GM21526 (cell line): Measurements from ENCODE around the gene SECISBP2L.
"Not testable (repeated sequence)": the region's sequence is repeated elsewhere in the genome, so short reads cannot be mapped to it uniquely, and the experiment has no call there.

Experiments
- ATAC-seq: cut with Tn5 transposase; IDR thresholded peaks from one replicate; pipeline ENCODE4 v1.9.1; 2021; ENCODE audit warnings: moderate library complexity; ENCODE audit not compliant: unreplicated experiment, low FRiP score

SECISBP2L gene

GRCh38 chr15:48999314-48999713 lies 46.9 kb downstream of the SECISBP2L start:
- no peak for ATAC-seq

- no peak for ATAC-seq
Measured at GRCh38 chr15:48996276-48996675, 50.0 kb downstream of the SECISBP2L start.

DNA sequence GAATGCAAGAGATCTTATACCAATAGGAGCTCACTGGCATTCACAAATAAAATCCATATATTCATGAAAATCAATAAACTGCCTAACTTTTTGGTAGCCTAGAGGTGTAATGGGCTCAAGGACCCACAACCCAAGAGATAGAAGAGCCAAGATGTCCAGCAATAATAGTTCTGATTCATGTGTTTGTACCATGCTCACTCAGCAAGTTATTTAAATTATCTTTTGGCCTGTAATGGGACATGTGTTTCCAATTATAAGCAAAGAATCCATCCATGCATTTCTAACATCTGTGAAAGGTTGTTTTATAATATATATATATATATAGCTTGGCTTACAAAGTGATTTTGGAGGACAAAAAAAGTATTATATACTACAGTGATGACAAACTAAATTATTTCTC lies 52.9 kb downstream of the SECISBP2L start:
- no peak for ATAC-seq

DNA sequence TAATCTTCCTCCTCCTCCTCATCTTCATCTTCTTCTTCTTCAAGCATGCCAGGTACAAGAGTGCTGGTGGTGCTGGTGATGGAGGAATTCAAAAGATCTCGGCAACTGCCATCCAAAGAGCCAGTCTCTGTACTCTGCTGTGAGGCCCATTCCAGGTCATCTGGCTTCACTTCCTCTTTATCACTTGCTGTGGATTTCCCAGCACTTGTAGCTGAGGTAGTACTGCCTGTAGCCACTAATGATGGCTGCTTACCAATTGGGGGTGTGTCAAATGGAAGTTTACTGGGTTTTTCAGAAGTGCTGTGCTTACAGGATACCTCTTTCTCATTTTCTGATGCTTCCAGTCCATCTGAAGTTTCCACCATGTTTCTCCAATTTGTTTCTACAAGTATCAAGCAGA lies 53.7 kb downstream of the SECISBP2L start:
- no peak for ATAC-seq

DNA sequence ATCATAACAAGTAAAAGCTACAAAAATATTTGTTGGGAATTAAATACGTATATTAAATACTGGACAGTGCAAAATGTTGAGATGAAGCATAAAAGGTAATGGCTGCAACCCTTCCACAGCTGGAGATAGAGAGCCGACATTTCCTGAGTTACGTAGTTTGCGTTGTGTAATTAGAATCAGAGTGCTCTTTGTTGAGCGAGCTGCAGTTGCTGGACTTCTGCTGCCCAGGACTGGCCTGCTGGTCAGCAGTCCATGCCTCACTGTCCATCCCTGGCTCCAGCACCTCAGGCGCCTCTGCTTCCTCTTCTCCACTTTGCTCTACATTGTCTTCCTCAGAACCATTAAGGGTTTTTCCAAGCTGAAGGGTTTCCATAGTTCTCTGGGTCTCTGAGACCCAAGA lies 54.1 kb downstream of the SECISBP2L start:
- no peak for ATAC-seq

DNA sequence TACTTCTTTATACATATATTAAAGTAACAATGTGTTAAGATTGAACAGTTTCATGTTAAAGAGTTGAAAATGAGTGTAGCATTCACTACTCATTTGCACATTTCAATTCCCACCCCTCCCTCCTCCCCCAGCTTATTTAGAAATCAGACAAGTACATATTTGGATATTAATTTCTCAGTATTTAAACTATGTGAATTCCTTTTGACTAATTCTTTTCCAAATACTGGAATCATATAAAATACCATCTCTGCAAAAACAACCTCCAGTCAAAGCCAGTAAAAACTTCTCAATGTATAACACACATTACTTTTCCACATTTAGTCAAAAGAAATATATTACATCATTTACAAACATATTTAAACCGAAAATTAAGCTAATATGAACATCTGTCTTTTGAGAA lies 57.1 kb downstream of the SECISBP2L start:
- no peak for ATAC-seq

- ATAC-seq, result no peak
Measured at GRCh38 chr15:48987142-48987541, 59.1 kb downstream of the SECISBP2L start.

- ATAC-seq, result no peak
Measured at GRCh38 chr15:48986240-48986639, 60.0 kb downstream of the SECISBP2L start.

DNA sequence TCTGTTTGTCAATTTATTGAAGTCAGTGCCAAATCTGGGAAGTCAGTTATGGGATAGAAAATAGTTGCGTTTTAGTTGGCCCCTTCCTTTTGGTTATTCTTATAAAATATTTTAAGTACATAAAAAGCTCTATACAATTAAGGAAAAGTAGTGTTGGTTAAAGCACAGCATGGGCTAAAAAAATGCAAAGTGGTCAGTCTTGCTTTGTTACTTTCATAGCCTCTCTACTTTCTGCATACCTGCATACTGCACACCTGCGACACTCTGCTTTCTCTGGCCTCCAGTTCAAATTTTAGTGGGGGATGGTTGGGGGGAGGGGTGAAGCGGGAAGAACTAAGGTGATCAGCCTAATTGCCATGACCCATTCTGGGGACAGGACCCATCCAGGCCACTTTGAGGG lies 60.7 kb downstream of the SECISBP2L start:
- no peak for ATAC-seq

- ATAC-seq, result no peak
Measured at GRCh38 chr15:48984811-48985352, 61.4 kb downstream of the SECISBP2L start.

GRCh38 chr15:48984021-48984710 lies 62.1 kb downstream of the SECISBP2L start:
- ATAC-seq, result no peak

DNA sequence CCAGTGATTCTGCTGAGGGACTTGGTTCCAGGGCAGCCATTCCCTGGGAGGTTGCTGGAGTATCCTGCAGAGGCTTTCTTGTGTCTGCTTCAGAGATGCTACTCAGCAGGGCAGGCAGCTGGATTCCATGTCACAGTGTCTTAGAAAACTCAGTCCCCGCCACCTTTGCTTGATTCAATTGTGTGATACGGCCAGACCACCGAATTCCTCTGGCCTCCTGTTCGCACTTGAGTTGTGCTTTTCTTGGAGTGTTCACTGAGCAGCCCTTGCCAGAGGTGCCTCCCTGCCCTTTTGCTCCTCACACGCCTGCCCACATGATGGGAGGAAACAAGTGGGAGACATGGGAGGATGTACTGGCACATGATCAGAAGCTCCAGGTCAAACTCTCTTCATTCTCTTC lies 62.9 kb downstream of the SECISBP2L start:
- no peak for ATAC-seq

DNA sequence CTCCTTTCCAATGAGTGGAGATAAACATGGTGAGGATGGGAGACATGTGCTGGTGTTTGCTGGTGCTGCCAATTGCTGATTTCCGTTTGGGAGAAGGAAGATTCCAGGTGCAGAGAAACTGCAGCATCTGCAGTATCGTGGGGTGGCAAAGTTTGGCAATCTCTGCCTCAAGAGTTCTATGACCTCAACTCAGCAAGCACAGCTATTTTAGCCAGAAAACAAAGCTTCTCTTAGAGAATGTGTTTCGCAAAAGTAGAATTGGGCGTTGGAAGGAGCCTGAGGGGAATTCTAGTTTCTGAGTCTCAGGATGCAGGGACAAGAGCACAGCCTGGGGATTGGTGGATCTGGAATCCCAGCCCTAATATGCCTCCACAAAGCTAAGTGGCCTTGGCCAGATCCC lies 64.3 kb downstream of the SECISBP2L start:
- ATAC-seq, result no peak

GRCh38 chr15:48978638-48979037 lies 67.6 kb downstream of the SECISBP2L start:
- ATAC-seq, result no peak

DNA sequence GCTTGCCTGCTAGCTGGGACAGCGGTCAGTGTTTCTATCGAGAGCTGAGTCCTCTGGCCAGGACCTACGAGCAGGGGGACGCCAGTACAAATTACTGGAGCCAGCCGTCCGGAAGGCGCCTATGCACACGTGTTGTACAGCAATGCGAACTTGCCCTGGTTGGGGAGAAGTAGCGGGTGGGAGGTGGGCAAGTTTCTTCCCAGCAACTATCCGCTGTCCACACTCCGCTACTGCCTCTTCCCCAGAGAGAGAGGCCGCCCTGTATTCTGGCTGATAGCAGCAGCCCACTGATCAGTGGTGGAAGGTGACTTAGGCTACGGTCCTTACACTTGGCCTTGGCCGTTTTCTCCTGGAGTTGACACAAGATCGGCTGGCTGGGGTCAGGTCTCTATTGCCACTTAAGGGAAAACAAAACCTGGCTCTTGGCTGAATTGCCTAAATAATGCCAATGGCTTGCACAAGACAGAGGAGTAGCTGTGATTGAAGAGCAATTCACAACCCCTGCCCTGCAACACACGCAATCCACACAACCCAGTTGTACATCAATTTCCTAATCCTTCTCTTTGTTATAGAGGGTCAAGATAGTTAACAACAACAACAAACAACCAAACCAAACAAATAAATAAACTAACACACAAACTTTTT lies 69.7 kb downstream of the SECISBP2L start:
- no peak for ATAC-seq

- peak; percentile 93 for ATAC-seq
Measured at GRCh38 chr15:48975472-48976419, 70.5 kb downstream of the SECISBP2L start.

DNA sequence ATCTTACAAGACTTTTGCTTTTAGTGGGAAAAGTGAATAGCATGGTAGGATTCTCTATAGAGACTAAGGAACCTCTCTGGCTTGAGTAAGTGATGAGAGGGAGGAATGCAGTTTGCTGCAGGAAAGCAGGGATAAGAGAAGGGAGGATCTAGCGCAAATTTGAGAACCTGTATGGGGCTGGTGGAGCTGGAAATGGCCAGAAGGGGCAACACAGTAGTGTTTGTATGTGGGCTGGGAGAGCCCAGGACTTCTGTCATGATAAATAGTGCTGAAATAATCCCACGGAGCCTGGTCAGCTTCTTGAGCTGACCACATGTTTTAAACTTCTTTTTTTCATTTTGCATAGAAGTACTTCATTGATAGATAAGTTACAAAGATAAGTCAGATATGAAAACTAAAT lies 71.4 kb downstream of the SECISBP2L start:
- no peak for ATAC-seq

DNA sequence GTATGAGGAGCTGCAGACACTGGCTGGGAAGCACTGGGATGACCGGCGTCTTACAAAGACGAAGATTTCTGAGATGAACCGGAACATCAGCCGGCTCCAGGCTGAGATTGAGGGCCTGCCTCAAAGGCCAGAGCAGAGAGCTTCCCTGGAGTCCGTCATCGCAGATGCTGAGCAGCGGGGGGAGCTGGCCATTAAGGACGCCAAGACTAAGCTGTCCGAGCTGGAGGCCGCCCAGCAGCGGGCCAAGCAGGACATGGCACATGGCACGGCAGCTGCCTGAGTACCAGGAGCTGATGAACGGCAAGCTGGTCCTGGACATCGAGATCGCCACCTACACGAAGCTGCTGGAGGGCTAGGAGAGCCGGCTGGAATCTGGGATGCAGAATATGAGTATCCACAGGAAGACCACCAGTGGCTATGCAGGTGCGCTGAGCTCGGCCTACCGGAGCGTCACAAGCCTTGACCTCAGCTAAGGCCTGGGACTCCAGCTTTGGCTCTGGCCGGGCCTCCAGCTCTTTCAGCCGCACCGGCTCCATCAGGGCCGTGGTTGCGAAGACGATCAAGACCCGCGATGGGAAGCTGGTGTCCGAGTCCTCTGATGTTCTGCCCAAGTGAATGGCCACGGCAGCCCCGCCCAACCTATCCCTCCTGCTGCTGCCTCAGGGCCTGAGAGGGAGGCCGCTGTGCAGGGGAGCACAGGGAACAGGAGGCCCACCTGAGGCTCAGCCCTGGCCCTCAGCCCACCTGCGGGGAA lies 73.3 kb downstream of the SECISBP2L start:
- ATAC-seq, result no peak

DNA sequence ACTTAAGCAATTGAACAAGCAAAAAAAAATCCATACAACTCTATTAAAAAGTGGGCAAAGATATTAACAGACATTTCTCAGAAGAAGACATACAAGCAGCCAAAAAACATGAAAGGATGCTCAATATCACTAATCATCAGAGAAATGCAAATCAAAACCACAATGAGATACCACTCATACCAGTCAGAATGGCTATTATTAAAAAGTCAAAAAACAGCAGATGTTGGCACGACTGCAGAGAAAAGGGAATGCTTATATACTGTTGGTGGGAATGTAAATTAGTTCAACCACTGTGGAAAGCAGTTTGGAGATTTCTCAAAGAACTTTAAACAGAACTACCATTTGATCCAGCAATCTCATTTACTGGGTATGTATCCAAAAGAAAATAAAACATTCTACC lies 75.3 kb downstream of the SECISBP2L start:
- not testable (repeated sequence) for ATAC-seq

GRCh38 chr15:48968066-48968465 lies 78.2 kb downstream of the SECISBP2L start:
- ATAC-seq, result no peak
